Activated CD8-positive, alpha-beta T cell treated with anti-CD3 and anti-CD28 coated beads, Interleukin-2, amount 10 ng/mL, durations not matched to agents 7 days and 5 days (primary cell): ENCODE results near the gene BOLA2B. TPM values are rescaled to one million over a fixed set of nuclear protein-coding genes. Genes with fewer than 3 reads are reported as not detected.
"Not testable (repeated sequence)": the region's sequence is repeated elsewhere in the genome, so short reads cannot be mapped to it uniquely, and the experiment has no call there.

Source experiments
- ATAC-seq: fragments of 150-1000 bp; cut with Tn5 transposase; one replicate; pipeline ENCODE4 v1.10.0; 2021; ENCODE audit warnings: moderate library complexity
- CTCF ChIA-PET: fragments of 350-600 bp; sonication (Branson Sonifier 250); formaldehyde crosslinking; loops from one replicate; lab custom pipeline; 2021; ENCODE audit warnings: antibody characterized with exemption; lab: Charles Lee
- POLR2A ChIA-PET: fragments of 350-600 bp; sonication (Branson Sonifier 250); formaldehyde crosslinking; loops from one replicate; lab custom pipeline; 2021; ENCODE audit warnings: antibody characterized with exemption; lab: Charles Lee
- DNase-seq: peaks from one replicate; pipeline ENCODE4 v3.0.0-alpha.2; 2020
- H3K27ac Mint-ChIP-seq: one replicate; pipeline ENCODE4 v1.8.0; 2021; ENCODE audit warnings: mild to moderate bottlenecking, mixed read lengths
- H3K27me3 Mint-ChIP-seq: one replicate; pipeline ENCODE4 v1.8.0; 2021; ENCODE audit warnings: low read depth, mixed read lengths
- H3K36me3 Mint-ChIP-seq: one replicate; pipeline ENCODE4 v1.8.0; 2021; ENCODE audit warnings: low read depth, mixed read lengths
- H3K4me1 Mint-ChIP-seq: one replicate; pipeline ENCODE4 v1.8.0; 2021; ENCODE audit warnings: low read depth, mixed read lengths
- H3K4me3 Mint-ChIP-seq: one replicate; pipeline ENCODE4 v1.8.0; 2021; ENCODE audit warnings: mild to moderate bottlenecking, mixed read lengths
- H3K9me3 Mint-ChIP-seq: one replicate; pipeline ENCODE4 v1.8.0; 2022; ENCODE audit warnings: mixed read lengths; ENCODE audit not compliant: insufficient read depth
- total RNA-seq, 2 experiments: library from RNA; stranded (reverse); gene quantifications; one replicate each; pipeline ENCODE4 v1.2.3, GENCODE V29; 2021

BOLA2B gene
- total RNA-seq, 2 experiments from 2014 or later, result 205 to 212 TPM

GRCh38 chr16:30193098-30193497 is 368 bp downstream of the BOLA2B start:
- ATAC-seq, result peak; percentile 21
- DNase-seq, CTCF ChIA-PET, H3K4me1 Mint-ChIP-seq, H3K4me3 Mint-ChIP-seq, H3K27ac Mint-ChIP-seq, POLR2A ChIA-PET, H3K9me3 Mint-ChIP-seq, H3K36me3 Mint-ChIP-seq, H3K27me3 Mint-ChIP-seq: not testable (repeated sequence)

GRCh38 chr16:30191158-30191557 is 2.3 kb downstream of the BOLA2B start:
- DNase-seq, H3K27ac Mint-ChIP-seq, CTCF ChIA-PET, POLR2A ChIA-PET, H3K27me3 Mint-ChIP-seq, H3K9me3 Mint-ChIP-seq, ATAC-seq, H3K4me3 Mint-ChIP-seq: not testable (repeated sequence)
- Mint-ChIP-seq H3K36me3 (peaks cover 22% of the 10 kb centered on the region), H3K4me1 (peaks cover 16% of the 10 kb centered on the region)

GRCh38 chr16:30187971-30188561 is 5.4 kb downstream of the BOLA2B start:
- peak overlapping the region; percentile 99 for H3K27ac Mint-ChIP-seq
- H3K9me3 Mint-ChIP-seq, result no peaks in the 10 kb centered on the region
- ATAC-seq, result no peak
- ChIA-PET POLR2A (interaction anchor here (1.1 to 5.0 kb wide), 2 partner anchors 48 to 121 kb away, joined by 3 to 34 read pairs; partner anchors contain the start of gene ALDOA), CTCF (interaction anchor here (3.2 to 5.2 kb wide), 2 partner anchors 45 to 96 kb away, joined by 19 to 54 read pairs; partner anchors contain the start of gene TBX6)
- H3K4me1 Mint-ChIP-seq, result peaks cover 16% of the 10 kb centered on the region
- peak overlapping the region; percentile 98 for H3K4me3 Mint-ChIP-seq
- no peaks in the 10 kb centered on the region for H3K27me3 Mint-ChIP-seq
- DNase-seq, result peak; percentile 28
- peaks cover 45% of the 10 kb centered on the region for H3K36me3 Mint-ChIP-seq

DNA sequence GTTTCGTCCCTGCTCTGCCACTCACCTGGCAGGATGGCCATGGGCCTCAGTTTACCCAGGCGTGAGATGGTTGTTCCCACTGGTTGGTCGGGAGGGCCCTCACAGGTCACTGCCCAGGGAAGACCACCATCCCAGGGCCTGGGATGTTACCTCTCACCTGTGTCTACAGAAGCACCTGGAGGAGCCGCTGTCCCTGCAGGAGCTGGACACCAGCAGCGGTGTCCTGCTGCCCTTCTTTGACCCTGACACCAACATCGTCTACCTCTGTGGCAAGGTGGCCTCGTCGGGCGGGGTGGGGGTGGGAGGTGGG is 6.0 kb downstream of the BOLA2B start:
- ChIA-PET CTCF (interaction anchor here (3.2 to 5.2 kb wide), 2 partner anchors 44 to 95 kb away, joined by 19 to 54 read pairs; partner anchors contain the start of gene TBX6), POLR2A (interaction anchor here (1.1 to 5.0 kb wide), 4 partner anchors 48 to 189 kb away, joined by 3 to 34 read pairs (median 8); partner anchors contain the start of genes ALDOA and GDPD3)
- peak overlapping the region; percentile 99 for H3K27ac Mint-ChIP-seq
- H3K4me3 Mint-ChIP-seq, result peak overlapping the region; percentile 98
- H3K9me3 Mint-ChIP-seq, result no peaks in the 10 kb centered on the region
- DNase-seq (no peak), ATAC-seq (no peak)
- peaks cover 18% of the 10 kb centered on the region for H3K4me1 Mint-ChIP-seq
- peaks cover 45% of the 10 kb centered on the region for H3K36me3 Mint-ChIP-seq
- no peaks in the 10 kb centered on the region for H3K27me3 Mint-ChIP-seq

DNA sequence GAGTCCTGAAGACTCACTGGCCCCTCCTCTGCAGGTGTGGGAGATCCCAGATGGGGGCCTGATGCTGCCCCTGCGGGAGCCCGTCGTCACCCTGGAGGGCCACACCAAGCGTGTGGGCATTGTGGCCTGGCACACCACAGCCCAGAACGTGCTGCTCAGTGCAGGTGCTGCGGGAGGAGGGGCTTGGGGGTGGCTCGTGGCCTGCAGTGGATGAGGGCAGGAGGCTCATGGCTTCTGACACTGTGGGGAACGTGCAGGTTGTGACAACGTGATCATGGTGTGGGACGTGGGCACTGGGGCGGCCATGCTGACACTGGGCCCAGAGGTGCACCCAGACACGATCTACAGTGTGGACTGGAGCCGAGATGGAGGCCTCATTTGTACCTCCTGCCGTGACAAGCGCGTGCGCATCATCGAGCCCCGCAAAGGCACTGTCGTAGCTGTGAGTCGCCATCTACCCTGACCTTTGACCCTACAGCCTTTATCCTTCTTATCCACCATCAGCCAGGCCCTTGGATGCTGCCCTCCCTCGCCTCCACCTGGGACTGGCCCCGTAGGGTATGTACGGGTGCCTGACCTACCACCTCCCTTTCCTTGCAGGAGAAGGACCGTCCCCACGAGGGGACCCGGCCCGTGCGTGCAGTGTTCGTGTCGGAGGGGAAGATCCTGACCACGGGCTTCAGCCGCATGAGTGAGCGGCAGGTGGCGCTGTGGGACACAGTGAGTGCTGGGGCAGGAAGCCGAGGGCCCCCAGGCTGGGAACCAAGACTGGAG is 6.5 kb downstream of the BOLA2B start:
- ChIA-PET POLR2A (interaction anchor here (0.6 to 5.0 kb wide), 8 partner anchors 47 to 196 kb away, joined by 3 to 102 read pairs (median 10); partner anchors contain the start of genes ALDOA, GDPD3, PPP4C and SEPTIN1), CTCF (interaction anchor here (0.8 to 5.2 kb wide), 6 partner anchors 9 to 122 kb away, joined by 3 to 54 read pairs (median 6); partner anchors contain the start of genes ALDOA and TBX6)
- peak overlapping the region; percentile 99 for H3K27ac Mint-ChIP-seq
- H3K9me3 Mint-ChIP-seq, result no peaks in the 10 kb centered on the region
- H3K4me3 Mint-ChIP-seq, result peak overlapping the region; percentile 98
- peaks cover 47% of the 10 kb centered on the region for H3K36me3 Mint-ChIP-seq
- ATAC-seq, result peak; percentile 17
- H3K4me1 Mint-ChIP-seq, result peaks cover 23% of the 10 kb centered on the region
- H3K27me3 Mint-ChIP-seq, result no peaks in the 10 kb centered on the region
- DNase-seq, result peak; percentile 94

GRCh38 chr16:30186444-30186781 is 7.1 kb downstream of the BOLA2B start:
- Mint-ChIP-seq H3K36me3 (peaks cover 47% of the 10 kb centered on the region), H3K9me3 (no peaks in the 10 kb centered on the region), H3K4me3 (peak overlapping the region; percentile 98), H3K27me3 (no peaks in the 10 kb centered on the region), H3K4me1 (peaks cover 26% of the 10 kb centered on the region), H3K27ac (peak overlapping the region; percentile 99)
- ChIA-PET CTCF (interaction anchor here (0.8 to 5.2 kb wide), 9 partner anchors 9 to 184 kb away, joined by 3 to 54 read pairs (median 3); partner anchors contain the start of genes ALDOA, PPP4C, TBC1D10B and TBX6), POLR2A (interaction anchor here (0.6 to 5.0 kb wide), 18 partner anchors 14 to 223 kb away, joined by 3 to 102 read pairs (median 6); partner anchors contain the start of genes ALDOA, CD2BP2, GDPD3 and MAPK3)
- ATAC-seq, result no peak
- DNase-seq, result no peak

GRCh38 chr16:30185683-30186421 is 7.6 kb downstream of the BOLA2B start:
- POLR2A ChIA-PET, result interaction anchor here (0.6 to 5.0 kb wide), 21 partner anchors 14 to 224 kb away, joined by 3 to 102 read pairs (median 6); partner anchors contain the start of genes ALDOA, CD2BP2, GDPD3 and MAPK3
- peak; percentile 47 for ATAC-seq

DNA sequence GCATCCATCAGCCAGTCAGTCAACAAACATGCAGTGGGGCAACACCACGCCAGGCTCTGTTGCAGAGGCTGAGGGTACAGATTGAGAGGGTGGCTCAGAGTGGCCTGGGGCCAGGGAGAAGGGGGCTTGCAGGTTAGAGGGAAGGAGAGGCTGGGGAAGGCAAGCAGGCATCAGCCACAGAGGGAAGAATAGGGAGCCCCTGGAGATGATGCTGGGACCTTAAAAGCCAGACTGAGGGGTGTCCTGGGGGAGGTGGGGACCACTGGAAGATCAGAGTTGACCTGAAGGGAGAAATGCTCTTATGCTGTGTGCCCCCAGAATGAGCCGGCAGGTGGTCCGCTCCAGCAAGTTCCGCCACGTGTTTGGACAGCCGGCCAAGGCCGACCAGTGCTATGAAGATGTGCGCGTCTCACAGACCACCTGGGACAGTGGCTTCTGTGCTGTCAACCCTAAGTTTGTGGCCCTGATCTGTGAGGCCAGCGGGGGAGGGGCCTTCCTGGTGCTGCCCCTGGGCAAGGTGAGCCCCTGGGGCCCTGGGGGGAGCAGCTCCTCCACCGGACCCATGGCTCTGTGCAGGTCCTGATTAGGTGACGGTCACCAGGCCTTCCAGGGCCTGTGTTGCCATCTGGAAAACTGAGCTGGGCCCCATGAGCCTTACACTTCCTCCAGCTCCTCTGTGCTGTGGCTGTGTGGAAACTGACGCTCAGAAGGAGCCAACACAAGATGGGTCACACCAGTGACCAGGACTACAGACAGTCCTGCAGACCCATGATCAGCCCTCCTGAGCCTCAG is 8.4 kb downstream of the BOLA2B start:
- Mint-ChIP-seq H3K4me1 (peaks cover 30% of the 10 kb centered on the region), H3K27me3 (no peaks in the 10 kb centered on the region), H3K27ac (peak overlapping the region; percentile 99), H3K9me3 (no peaks in the 10 kb centered on the region), H3K36me3 (peaks cover 47% of the 10 kb centered on the region), H3K4me3 (peak overlapping the region; percentile 98)
- DNase-seq, result peak; percentile 65
- ATAC-seq, result peak; percentile 23
- CTCF ChIA-PET, result interaction anchor here (0.7 to 5.2 kb wide), 10 partner anchors 42 to 473 kb away, joined by 3 to 54 read pairs (median 4); partner anchors contain the start of genes ALDOA, FBRS, PPP4C and TBC1D10B
- POLR2A ChIA-PET, result interaction anchor here (0.7 to 5.0 kb wide), 19 partner anchors 9 to 368 kb away, joined by 3 to 102 read pairs (median 6); partner anchors contain the start of genes ALDOA, CD2BP2, GDPD3 and MAPK3

More at GRCh38 chr16:30185683-30186421, 7.6 kb downstream of the BOLA2B start:
- CTCF ChIA-PET, result interaction anchor here (0.7 to 5.2 kb wide), 11 partner anchors 8 to 473 kb away, joined by 3 to 54 read pairs (median 3); partner anchors contain the start of genes ALDOA, FBRS, PPP4C and TBC1D10B
- Mint-ChIP-seq H3K27ac (peak overlapping the region; percentile 99), H3K9me3 (no peaks in the 10 kb centered on the region), H3K4me1 (peaks cover 28% of the 10 kb centered on the region), H3K36me3 (peaks cover 47% of the 10 kb centered on the region), H3K4me3 (peak overlapping the region; percentile 98), H3K27me3 (no peaks in the 10 kb centered on the region)
- peak; percentile 96 for DNase-seq

DNA sequence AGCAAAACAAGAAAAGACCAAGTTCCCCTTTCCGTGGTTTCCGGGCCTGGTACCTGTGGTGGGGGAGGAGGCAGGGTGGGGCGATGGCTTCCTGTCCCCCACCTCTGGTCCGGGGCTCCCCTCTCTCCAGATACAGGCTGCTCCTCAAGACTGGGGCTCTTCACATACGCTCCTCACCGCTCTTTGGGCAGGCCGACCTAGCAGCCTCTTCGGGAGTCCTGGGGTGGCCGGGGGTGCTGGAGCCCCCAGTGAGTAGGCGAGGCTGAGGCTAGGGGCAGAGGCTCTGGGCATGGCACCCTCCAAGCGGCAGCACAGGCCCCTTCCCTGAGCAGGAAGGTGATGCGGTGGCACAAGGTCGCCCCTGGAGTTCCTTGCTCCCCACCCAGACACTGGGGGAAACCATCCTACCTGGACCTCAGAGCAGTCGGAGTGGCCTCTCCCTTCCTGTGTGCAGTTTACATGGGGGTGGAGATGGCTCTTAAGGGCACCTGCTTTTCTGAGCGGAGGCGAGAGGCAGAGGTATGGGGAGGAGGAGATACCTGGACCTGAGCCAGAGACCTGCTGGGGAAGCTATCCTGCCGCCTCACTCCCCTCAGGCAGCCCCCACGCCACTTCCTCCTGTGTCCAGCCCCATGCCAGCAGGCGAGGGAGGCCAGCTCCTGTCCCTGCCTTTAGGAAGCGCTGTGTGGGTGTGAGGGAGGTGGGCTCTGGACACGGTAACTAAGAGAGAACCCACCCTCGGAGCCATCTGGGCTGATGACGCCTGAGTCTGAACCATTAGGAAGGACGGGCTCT is 9.2 kb downstream of the BOLA2B start:
- Mint-ChIP-seq H3K27ac (peak overlapping the region; percentile 99), H3K9me3 (no peaks in the 10 kb centered on the region), H3K4me3 (peak overlapping the region; percentile 98), H3K4me1 (peaks cover 30% of the 10 kb centered on the region), H3K36me3 (peaks cover 47% of the 10 kb centered on the region), H3K27me3 (no peaks in the 10 kb centered on the region)
- ChIA-PET POLR2A (interaction anchor here (0.6 to 5.0 kb wide), 20 partner anchors 9 to 440 kb away, joined by 3 to 102 read pairs (median 8); partner anchors contain the start of genes ALDOA, GDPD3, MAPK3 and PPP4C), CTCF (interaction anchor here (1.0 to 5.2 kb wide), 4 partner anchors 41 to 225 kb away, joined by 3 to 54 read pairs (median 6); partner anchors contain the start of gene TBX6)
- DNase-seq (peak; percentile 94), ATAC-seq (peak; percentile 17)
